ENCODE data around the gene FMNL1. TPM values are rescaled to one million over a fixed set of nuclear protein-coding genes. Genes with fewer than 3 reads are reported as not detected.

The FMNL1 gene
- polyA plus RNA-seq, 3 donors from 2014 or later, result 17.6 to 66.7 (median 25.3) TPM

DNA sequence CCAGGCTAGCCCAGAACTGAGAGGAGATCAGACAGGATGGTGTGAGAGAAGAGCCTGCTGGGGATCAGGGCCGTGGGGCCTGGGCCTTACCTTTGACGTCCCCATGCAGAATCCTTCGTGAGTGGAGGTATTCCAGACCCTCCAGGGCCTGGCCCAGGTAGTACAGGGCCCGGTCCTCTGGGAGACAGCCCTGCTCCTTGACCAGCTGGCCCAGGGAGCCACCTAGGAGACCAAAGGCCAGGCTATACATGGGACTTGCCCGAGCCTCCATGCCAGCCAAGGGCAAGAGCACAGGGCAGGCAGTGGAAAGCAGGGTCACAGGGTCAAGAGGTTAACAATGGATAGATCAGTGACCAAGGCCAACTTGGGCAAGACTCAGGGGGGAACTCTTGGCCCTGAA is 52.3 kb downstream of the FMNL1 start:
- no peak for DNase-seq
- H3K9me3 Mint-ChIP-seq, result no peaks in the 10 kb centered on the region
- no peak overlapping the region for H3K27ac Mint-ChIP-seq
- peaks cover 4 to 13% of the 10 kb centered on the region in 2 donors for H3K4me1 Mint-ChIP-seq
- no peak overlapping the region for H3K4me3 Mint-ChIP-seq
- peaks cover 0 to 29% (median 0%) of the 10 kb centered on the region in 3 donors for H3K36me3 Mint-ChIP-seq
- H3K27me3 Mint-ChIP-seq (ENCODE audit: low read depth in 3 of 3), result peaks cover 0 to 1% (median 1%) of the 10 kb centered on the region in 3 donors

DNA sequence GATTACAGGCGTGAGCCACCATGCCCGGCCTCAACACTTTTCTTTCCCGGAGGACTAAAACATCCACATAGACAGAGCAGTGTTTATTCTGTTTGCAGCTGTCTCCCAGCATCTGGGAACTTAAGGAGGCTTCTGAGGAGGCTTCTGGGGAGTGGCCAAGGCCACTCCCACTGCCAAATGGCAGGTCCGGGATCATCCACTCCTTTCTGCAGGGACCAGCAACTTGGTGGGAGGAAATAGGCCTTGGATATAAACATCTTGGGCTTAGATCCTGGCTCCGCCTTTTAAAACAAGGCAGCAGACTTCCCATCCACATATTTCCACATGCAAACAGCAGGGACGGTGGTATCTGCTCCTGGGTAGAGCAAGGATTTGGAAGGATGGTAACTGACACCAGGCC is 54.3 kb downstream of the FMNL1 start:
- Mint-ChIP-seq H3K27me3 (ENCODE audit: low read depth in 3 of 3) (peaks cover 0 to 1% (median 1%) of the 10 kb centered on the region in 3 donors), H3K4me3 (no peak overlapping the region), H3K4me1 (peaks cover 4 to 13% of the 10 kb centered on the region in 2 donors), H3K27ac (no peak overlapping the region), H3K36me3 (peaks cover 0 to 20% (median 0%) of the 10 kb centered on the region in 3 donors), H3K9me3 (no peaks in the 10 kb centered on the region)
- DNase-seq, result no peak

DNA sequence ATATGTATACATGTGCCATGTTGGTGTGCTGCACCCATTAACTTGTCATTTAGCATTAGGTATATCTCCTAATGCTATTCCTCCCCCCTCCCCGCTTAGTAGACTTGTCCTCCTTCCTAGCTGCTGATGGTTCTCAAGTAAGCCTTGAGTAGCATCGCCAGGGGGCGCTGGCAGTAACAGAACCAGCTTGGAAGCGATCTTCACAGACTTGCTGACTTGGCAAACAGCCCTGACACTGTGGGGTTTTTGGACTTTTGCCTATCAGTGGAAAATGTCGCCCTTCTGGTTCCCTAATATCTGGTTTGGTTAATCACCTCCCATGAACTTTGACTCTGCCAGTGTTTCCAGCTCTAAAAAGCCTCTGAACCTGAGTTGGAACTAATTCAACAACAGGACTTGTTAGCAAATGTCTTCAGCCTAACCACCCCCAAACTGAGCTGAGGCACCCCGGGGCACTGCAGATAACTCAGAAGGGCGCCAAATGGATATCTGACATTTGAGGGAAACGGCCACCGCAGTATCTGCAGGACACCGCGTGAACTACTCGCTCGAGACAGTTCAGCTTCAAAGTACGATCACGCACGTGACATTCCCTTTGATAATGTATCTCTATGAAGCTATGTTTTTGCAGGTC is 55.6 kb downstream of the FMNL1 start:
- peaks cover 0 to 1% (median 1%) of the 10 kb centered on the region in 3 donors for H3K27me3 Mint-ChIP-seq (ENCODE audit: low read depth in 3 of 3)
- no peak overlapping the region for H3K4me3 Mint-ChIP-seq
- H3K27ac Mint-ChIP-seq, result peak overlapping the region in 3 of 6 donors; percentile 30 to 44 (median 34)
- no peaks in the 10 kb centered on the region for H3K9me3 Mint-ChIP-seq
- H3K36me3 Mint-ChIP-seq, result peaks cover 0 to 15% (median 0%) of the 10 kb centered on the region in 3 donors
- peak; percentile 78 to 83 (median 79) for DNase-seq
- peaks cover 4 to 13% of the 10 kb centered on the region in 2 donors for H3K4me1 Mint-ChIP-seq

DNA sequence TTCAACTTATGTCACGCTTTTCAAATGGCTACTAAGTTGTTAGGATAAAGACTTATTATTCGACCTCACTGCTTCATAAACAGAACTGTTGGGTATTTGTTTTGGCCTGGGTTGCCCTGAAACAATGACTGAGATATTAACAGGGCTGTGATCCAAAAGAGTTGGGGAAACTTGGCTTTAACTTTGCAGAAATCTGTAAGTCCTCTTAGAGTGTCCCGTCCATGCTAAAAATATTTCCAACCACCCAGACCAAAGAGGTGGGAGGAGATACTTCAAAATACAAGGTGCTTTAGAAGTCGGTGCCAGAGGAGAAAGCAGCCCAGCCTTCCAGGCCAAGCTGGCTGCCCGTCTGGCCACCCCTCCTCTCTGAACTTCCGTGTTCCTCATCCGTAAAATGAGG is 56.3 kb downstream of the FMNL1 start:
- H3K27ac Mint-ChIP-seq, result peak overlapping the region in 2 of 6 donors; percentile 44 to 50

DNA sequence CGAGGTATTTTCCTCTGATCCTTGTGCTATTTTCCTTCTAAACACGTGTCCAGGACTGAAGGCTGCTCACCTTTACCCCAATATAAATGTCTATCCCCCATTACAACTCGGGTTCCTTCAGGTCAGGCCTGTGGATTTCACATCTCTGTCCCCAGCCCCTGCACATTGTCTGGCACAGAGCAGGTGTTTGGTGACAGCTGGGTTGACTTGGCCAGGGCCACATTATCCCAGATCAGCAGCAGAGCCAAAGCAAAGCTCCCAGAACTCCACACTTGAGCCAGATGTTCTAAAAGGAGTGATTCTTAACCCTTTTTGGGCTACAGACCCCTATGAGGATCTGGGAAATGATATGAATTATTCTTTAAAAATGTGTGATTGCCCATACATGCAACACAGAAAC is 58.2 kb downstream of the FMNL1 start:
- H3K36me3 Mint-ChIP-seq, result peaks cover 0 to 10% (median 0%) of the 10 kb centered on the region in 3 donors
- peaks cover 0 to 1% (median under 1%) of the 10 kb centered on the region in 3 donors for H3K27me3 Mint-ChIP-seq (ENCODE audit: low read depth in 3 of 3)
- no peak overlapping the region for H3K4me3 Mint-ChIP-seq
- DNase-seq, result no peak
- H3K9me3 Mint-ChIP-seq, result no peaks in the 10 kb centered on the region
- peaks cover 22 to 26% of the 10 kb centered on the region in 2 donors for H3K4me1 Mint-ChIP-seq
- peak overlapping the region in 2 of 6 donors; percentile 34 to 62 for H3K27ac Mint-ChIP-seq

More for the DNA sequence above, 56.3 kb downstream of the FMNL1 start:
- Mint-ChIP-seq H3K9me3 (no peaks in the 10 kb centered on the region), H3K36me3 (peaks cover 0 to 13% (median 0%) of the 10 kb centered on the region in 3 donors), H3K4me1 (peaks cover 10 to 17% of the 10 kb centered on the region in 2 donors), H3K4me3 (no peak overlapping the region), H3K27me3 (ENCODE audit: low read depth in 3 of 3) (peaks cover 0 to 1% (median 1%) of the 10 kb centered on the region in 3 donors)
- no peak for DNase-seq

DNA sequence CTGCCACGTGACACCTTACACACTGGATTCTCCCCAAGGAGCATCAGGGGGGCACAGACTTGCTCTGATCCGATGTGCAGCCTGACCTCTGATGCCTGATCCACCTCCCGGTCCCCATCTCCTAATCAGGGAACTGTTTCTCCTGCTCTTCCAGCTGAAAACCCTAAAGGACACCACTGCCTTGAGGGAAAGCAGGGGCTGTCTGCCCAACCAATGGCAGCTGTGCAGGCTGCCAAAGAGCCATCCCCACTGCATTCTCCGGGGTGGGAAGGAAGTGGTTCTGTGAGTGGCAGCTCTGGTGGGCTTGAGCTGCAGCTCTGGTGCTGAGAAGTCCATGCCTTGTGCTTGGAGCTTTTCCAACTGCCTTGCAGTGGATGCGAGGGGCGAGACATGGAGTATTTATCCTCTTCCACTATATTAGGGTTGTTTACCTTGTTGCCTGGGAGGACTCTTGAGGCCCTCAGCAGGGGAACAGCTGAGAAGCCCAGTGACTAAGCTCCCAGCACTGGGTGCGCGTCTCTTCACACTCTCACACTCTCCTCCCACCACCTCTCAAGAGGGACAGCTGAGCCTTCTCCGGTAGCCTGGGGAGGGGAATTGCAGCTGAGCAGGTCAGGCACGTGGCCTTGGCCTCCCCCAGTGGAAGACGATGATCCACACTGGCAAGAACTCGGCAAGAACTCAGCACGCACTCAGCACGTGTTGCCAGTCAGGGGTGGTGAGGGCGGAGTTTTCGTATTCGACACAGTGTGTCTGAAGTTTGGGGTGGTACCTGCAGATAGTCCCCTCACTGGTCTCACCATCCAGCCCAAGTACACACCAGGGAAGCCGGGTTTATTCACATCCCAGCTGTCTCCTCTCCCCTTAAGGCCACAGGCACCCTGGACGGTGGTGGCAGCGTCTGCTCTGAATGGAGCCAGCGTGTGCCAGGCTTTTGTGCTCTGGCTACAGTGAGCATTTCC is 61.3 kb downstream of the FMNL1 start:
- Mint-ChIP-seq H3K9me3 (no peaks in the 10 kb centered on the region), H3K27me3 (ENCODE audit: low read depth in 3 of 3) (peaks cover 0 to 3% (median 1%) of the 10 kb centered on the region in 3 donors), H3K4me3 (peak overlapping the region in 4 of 5 donors; percentile 15 to 60 (median 34)), H3K27ac (peak overlapping the region; percentile 66 to 87 (median 79)), H3K36me3 (peaks cover 4 to 22% (median 7%) of the 10 kb centered on the region in 3 donors), H3K4me1 (peaks cover 16 to 19% of the 10 kb centered on the region in 2 donors)
- DNase-seq, result peak in 2 of 3 donors; percentile 11 to 40

DNA sequence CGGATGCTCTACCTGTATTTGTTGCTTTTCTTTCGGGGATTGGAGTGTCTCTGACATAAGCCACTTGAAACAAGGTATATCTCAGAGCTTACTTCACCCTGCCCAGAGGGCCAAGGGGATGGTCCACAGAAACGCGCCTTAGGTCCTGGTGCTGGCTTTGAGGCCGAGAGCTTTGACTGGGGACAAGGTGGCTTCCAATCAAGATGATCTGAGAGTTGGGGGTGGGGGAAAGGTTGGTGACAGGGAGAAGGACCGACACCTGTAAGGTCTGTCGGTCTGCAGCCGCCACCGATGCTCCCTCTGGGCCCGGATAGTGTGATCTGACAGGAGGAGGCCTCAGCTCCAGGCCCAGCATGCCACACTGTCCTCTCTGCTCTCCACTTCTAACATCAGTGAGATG is 62.0 kb downstream of the FMNL1 start:
- no peak for DNase-seq
- H3K27me3 Mint-ChIP-seq (ENCODE audit: low read depth in 3 of 3), result peaks cover 0 to 3% (median 0%) of the 10 kb centered on the region in 3 donors
- H3K4me1 Mint-ChIP-seq, result peaks cover 14 to 19% of the 10 kb centered on the region in 2 donors
- H3K9me3 Mint-ChIP-seq, result no peaks in the 10 kb centered on the region
- H3K36me3 Mint-ChIP-seq, result peaks cover 4 to 22% (median 7%) of the 10 kb centered on the region in 3 donors
- no peak overlapping the region for H3K4me3 Mint-ChIP-seq
- H3K27ac Mint-ChIP-seq, result peak overlapping the region in 5 of 6 donors; percentile 40 to 87 (median 45)

DNA sequence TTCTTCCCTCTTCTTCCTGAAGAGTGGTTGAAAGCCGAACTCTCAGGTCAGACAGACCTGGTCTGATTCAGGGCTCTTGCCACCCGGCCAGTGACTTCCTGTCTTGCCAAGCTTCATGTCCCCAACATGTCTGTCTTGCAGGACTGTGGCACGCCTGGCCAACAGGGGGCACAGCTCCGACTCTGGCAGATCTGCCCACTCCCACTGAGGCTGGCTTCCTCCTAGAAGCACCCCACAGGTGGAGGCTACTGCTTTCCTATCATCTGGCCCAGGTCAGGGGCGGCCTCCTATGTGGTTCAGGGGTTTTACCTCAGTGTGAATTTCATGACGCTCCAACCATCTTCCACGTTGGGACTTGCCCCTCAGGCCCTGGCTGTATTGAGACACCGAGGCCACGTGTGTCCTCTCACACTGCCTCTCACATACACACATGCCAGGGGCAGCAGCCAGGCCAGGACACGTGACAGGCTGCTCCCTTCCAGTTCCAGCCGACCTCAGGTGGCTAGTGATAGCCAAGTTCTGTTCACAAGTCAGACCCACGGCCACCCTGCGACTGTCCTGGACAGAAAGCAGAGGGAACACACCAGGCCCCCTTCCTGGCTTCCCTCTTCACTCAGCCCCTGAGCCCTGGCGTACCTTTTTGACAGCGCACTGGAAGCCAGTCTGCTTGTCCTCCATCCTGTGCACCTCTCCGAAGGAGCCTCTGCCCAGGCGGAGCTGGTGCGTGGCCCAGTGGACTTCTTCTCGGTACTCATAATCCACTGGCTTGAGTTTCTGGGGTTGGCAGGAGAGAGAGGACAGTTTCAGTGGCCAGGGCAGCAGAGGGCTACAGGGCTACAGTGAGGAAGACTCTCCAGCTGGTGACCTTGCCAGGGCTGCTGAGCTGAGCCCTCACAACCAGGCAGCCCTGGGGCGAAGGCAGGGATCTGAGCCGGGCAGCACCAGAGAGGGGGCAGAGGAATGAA is 62.8 kb downstream of the FMNL1 start:
- peaks cover 14 to 19% of the 10 kb centered on the region in 2 donors for H3K4me1 Mint-ChIP-seq
- H3K27me3 Mint-ChIP-seq (ENCODE audit: low read depth in 3 of 3), result peaks cover 0 to 3% (median 0%) of the 10 kb centered on the region in 3 donors
- H3K27ac Mint-ChIP-seq, result peak overlapping the region in 5 of 6 donors; percentile 42 to 87 (median 67)
- H3K36me3 Mint-ChIP-seq, result peaks cover 4 to 24% (median 7%) of the 10 kb centered on the region in 3 donors
- no peak overlapping the region for H3K4me3 Mint-ChIP-seq
- no peaks in the 10 kb centered on the region for H3K9me3 Mint-ChIP-seq
- peak in 1 of 3 donors; percentile 21 for DNase-seq

DNA sequence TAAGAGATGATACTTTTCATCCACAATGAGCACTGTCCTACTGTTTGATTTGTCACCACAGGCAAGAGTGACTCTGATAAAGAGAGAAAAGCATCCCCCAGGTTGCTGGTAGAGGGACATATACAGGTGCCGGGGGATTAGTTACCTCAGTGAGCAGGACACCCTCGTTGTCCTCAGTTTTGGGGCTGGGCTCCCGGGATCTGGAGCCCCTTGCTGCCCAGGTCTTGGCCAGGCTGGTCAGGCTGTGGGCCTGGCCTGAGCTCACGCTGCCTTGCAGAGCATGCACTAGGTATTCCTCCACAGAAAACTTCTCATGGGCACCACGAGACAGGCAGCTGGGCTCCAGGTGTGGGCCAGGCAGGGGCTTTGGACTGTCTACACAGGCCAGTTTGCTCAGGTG is 64.6 kb downstream of the FMNL1 start:
- no peak for DNase-seq
- H3K27ac Mint-ChIP-seq, result peak overlapping the region in 3 of 6 donors; percentile 12 to 50 (median 40)
- H3K36me3 Mint-ChIP-seq, result peaks cover 4 to 24% (median 7%) of the 10 kb centered on the region in 3 donors
- H3K4me1 Mint-ChIP-seq, result peaks cover 23 to 25% of the 10 kb centered on the region in 2 donors
- no peaks in the 10 kb centered on the region for H3K9me3 Mint-ChIP-seq
- peaks cover 0 to 3% (median 0%) of the 10 kb centered on the region in 3 donors for H3K27me3 Mint-ChIP-seq (ENCODE audit: low read depth in 3 of 3)
- no peak overlapping the region for H3K4me3 Mint-ChIP-seq

DNA sequence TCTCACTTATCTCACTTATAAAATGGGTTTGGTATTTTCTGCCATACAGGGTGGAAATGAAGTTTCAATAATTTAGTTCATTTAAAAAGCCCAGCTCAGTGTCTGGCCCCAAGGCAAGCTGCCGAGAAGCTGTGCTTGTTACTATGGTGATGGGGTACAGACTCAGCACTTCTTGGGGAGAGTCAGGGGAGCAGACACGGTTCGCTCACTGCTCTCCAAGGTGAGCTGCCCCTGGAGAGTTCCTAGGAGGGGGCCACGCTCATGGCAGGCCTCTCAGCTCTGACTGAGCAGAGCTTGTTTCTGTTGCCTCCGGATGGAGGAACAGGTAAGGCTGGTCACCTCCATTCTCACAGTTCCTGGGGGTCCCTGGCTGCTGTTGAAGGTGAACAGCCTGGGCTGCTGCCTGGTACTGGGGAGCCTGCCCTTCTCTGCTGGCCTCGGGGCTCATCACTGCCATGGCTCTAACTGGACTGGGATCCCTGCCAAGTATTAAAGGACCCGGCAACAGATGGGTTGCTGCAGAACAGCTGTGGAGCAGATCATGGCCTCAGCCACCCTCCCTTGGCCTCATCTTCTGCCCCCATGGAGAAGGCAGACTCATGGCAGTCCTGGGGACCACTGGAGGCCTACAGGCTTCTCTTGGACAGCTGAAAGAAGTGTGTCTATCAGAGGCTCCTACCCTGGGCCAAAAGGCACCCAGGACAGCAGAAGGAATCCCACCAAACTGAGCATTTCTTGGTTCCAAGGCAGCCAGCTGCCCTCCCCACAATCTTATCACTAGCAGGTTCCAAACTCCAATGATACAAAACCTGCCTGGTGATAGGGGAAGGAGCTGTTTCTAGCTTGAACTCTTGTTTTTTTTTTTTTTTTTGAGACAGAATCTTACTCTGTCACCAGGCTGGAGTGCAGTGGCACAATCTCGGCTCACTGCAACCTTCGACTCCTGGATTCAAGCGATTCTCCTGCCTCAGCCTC is 66.1 kb downstream of the FMNL1 start:
- DNase-seq, result no peak
- H3K36me3 Mint-ChIP-seq, result peaks cover 4 to 24% (median 7%) of the 10 kb centered on the region in 3 donors
- no peak overlapping the region for H3K4me3 Mint-ChIP-seq
- peaks cover 0 to 3% (median 0%) of the 10 kb centered on the region in 3 donors for H3K27me3 Mint-ChIP-seq (ENCODE audit: low read depth in 3 of 3)
- peak overlapping the region in 2 of 6 donors; percentile 2 to 25 for H3K27ac Mint-ChIP-seq
- H3K4me1 Mint-ChIP-seq, result peaks cover 29 to 35% of the 10 kb centered on the region in 2 donors
- no peaks in the 10 kb centered on the region for H3K9me3 Mint-ChIP-seq

DNA sequence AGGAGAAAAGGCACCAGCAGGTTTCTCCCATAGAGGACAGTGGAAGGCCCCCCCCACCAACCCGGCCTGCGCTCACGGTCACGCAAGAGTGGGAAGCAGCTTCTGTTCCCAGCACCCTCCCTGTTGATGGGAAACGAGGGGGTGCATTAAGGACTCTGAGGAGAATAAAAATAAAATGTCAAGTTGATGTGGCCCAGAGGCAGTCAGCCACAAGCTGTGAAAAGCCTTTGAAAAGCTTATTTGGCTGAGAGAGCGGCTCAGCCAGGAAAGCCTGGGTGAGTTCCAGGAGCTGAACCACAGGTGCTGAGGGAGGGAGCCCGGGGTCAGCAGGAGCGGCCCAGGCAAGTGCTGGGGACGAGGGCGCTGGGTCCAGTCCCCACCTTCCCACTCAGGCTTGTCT is 67.1 kb downstream of the FMNL1 start:
- Mint-ChIP-seq H3K4me1 (peaks cover 28 to 40% of the 10 kb centered on the region in 2 donors), H3K27ac (peak overlapping the region in 1 of 6 donors; percentile 12), H3K4me3 (no peak overlapping the region), H3K36me3 (peaks cover 4 to 24% (median 7%) of the 10 kb centered on the region in 3 donors), H3K27me3 (ENCODE audit: low read depth in 3 of 3) (peaks cover 0 to 3% (median 0%) of the 10 kb centered on the region in 3 donors), H3K9me3 (no peaks in the 10 kb centered on the region)
- no peak for DNase-seq

All from immature natural killer cell (primary cell).